Measurements from ENCODE around the gene CYYR1. TPM values are rescaled to one million over a fixed set of nuclear protein-coding genes. Genes with fewer than 3 reads are reported as not detected.

The CYYR1 gene
- total RNA-seq, 1 donor from 2014 or later = 9.9 TPM

GRCh38 chr21:26553898-26554297 is 19.2 kb downstream of the CYYR1 start:
- DNase-seq (ENCODE audit: low read depth in 2 of 2) = no peak

DNA sequence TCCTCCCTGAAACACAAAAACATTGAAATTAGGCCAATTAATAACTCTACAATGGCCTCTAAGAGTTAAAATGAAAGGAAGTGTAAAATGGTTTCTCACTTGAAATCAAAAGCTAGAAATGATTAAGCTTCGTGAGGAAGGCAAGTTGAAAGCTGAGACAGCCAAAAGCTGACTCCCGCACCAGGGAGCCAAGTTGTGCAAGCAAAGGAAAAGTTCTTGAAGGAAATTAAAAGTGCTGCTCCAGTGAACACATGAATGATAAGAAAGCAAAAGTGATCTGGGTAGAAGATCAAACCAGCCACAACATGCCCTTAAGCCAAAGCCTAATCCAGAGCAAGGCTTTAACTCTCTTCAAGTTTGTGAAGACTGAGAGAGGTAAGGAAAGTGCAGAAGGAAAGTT is 22.8 kb downstream of the CYYR1 start:
- DNase-seq (ENCODE audit: low read depth in 2 of 2) = no peak

- peak; percentile 58 to 79 for DNase-seq (ENCODE audit: low read depth in 2 of 2)
Measured at GRCh38 chr21:26546446-26547097, 26.5 kb downstream of the CYYR1 start.

- DNase-seq (ENCODE audit: low read depth in 2 of 2) = no peak
Measured at GRCh38 chr21:26544201-26544775, 28.8 kb downstream of the CYYR1 start.

GRCh38 chr21:26540651-26541050 is 32.4 kb downstream of the CYYR1 start:
- DNase-seq (ENCODE audit: low read depth in 2 of 2) = no peak

- no peak for DNase-seq (ENCODE audit: low read depth in 2 of 2)
Measured at GRCh38 chr21:26539566-26539965, 33.5 kb downstream of the CYYR1 start.

DNA sequence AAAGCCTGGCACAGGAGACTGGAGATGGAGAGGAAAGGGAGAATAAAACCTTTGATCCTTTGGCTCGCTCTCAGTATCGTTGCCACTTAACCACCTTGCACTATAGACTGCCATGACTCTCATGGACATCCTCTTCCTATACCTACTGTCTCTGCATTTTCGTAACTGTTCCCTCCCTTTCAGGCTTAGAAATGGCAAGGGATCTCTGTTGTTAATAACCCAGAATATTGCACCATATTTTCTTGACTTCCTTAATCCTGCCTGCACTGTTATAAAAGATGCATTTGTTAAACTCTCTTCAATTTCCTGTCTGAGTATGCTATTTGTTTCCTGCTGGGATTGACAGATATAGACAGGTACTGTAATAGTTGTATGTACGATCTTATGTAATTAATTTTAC is 38.6 kb downstream of the CYYR1 start:
- DNase-seq (ENCODE audit: low read depth in 2 of 2) = no peak

- DNase-seq (ENCODE audit: low read depth in 2 of 2) = peak in 1 of 2 donors; percentile 2
Measured at GRCh38 chr21:26532208-26532607, 40.9 kb downstream of the CYYR1 start.

- DNase-seq (ENCODE audit: low read depth in 2 of 2) = no peak
Measured at GRCh38 chr21:26529526-26529925, 43.6 kb downstream of the CYYR1 start.

DNA sequence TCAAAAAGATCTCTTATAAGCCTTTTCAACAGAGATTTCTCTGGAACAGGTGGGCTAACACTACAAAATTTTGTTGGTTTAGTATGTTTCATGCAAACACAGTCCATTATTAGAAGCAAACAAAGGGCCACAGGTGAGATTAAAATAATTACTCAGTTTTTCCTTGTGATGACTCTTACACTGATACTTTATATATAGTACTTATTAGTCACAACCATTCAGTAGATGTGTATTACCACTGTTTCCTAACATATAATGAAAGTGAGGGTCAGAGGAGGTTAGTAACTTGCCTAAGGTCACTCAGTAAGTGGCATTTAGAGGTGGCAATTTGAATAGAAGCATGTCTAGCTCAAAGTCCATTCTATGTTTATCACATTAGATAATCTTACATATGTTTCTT is 44.2 kb downstream of the CYYR1 start:
- DNase-seq (ENCODE audit: low read depth in 2 of 2) = no peak

- DNase-seq (ENCODE audit: low read depth in 2 of 2) = no peak
Measured at GRCh38 chr21:26522704-26523103, 50.4 kb downstream of the CYYR1 start.

- no peak for DNase-seq (ENCODE audit: low read depth in 2 of 2)
Measured at GRCh38 chr21:26519142-26519541, 53.9 kb downstream of the CYYR1 start.

DNA sequence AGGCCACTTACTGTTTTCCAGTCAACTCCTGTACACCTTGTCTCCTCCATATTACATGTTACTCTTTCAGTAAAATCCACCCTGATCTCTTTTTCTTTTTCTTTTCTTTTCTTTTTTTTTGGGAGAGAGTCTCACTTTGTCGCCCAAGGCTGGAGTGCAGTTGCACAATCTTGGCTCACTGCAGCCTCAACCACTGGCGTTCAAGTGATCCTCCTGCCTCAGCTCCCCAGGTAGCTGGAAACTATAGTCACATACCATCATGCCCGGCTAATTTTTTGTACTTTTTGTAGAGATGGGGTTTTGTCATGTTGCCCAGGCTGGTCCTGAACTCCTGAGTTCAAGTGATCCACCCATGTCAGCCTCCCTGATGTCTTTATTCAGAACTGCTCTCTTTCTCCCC is 57.8 kb downstream of the CYYR1 start:
- DNase-seq (ENCODE audit: low read depth in 2 of 2) = no peak

DNA sequence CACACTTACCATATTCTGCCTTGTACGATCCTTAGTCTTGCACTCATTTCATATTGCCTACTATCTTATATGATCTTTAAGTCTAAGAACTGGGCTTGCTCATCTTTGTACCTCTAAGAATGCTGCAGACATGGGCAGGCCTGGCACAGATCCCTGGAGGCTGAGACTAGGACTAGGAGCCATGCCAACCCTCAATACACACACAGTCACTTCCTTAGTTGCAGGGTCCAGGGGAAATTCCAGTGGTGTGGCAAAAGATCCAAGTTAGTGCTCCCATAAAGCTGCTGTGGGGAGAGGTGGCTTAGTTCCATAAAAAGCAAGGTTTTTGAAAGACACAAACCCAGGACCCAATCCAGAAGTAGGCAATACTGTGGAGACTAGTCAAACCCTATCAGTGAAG is 59.9 kb downstream of the CYYR1 start:
- peak; percentile 33 to 45 for DNase-seq (ENCODE audit: low read depth in 2 of 2)

DNA sequence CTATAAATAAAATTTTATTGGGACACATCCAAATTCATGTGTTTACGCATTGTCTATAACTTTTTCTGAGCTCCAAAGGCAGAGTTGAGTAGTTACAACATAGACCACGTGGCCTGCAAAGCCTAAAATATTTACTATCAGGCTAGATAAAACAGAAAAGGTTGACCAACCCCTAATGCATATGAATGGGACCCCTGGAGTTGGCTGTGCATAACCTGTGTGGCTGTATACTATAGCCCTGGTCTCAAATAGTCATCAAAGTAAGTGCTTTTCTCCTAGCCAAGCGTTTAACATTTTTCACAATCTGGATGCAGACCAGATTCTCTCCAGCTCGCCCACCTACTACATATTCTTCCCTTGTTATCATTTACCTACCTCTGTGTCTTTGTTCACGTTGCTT is 60.4 kb downstream of the CYYR1 start:
- DNase-seq (ENCODE audit: low read depth in 2 of 2) = no peak

- DNase-seq (ENCODE audit: low read depth in 2 of 2) = no peak
Measured at GRCh38 chr21:26508903-26509302, 64.2 kb downstream of the CYYR1 start.

GRCh38 chr21:26506956-26507355 is 66.1 kb downstream of the CYYR1 start:
- peak; percentile 6 to 24 for DNase-seq (ENCODE audit: low read depth in 2 of 2)

GRCh38 chr21:26505211-26505610 is 67.9 kb downstream of the CYYR1 start:
- no peak for DNase-seq (ENCODE audit: low read depth in 2 of 2)

DNA sequence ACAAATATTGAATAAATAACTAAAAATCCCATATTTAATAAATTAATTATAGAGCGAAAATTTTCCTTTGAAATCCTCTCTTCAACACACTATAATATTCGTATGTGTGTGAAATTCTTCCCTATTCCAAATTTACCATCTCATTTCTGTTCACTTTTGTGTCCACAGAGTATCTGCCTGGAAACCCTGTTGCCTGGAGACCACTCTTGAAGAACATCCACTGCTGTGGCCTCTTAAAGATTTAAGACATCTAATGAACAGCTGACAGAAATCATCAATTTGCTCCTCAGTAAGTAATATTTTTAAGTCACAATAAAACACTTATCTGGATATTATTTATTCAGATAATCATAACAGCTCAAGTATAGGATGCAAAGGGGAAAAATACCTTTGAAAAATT is 69.7 kb downstream of the CYYR1 start:
- DNase-seq (ENCODE audit: low read depth in 2 of 2) = no peak

GRCh38 chr21:26501495-26502021 is 71.5 kb downstream of the CYYR1 start:
- DNase-seq (ENCODE audit: low read depth in 2 of 2) = no peak

- peak in 1 of 2 donors; percentile 79 for DNase-seq (ENCODE audit: low read depth in 2 of 2)
Measured at GRCh38 chr21:26499495-26499894, 73.6 kb downstream of the CYYR1 start.

DNA sequence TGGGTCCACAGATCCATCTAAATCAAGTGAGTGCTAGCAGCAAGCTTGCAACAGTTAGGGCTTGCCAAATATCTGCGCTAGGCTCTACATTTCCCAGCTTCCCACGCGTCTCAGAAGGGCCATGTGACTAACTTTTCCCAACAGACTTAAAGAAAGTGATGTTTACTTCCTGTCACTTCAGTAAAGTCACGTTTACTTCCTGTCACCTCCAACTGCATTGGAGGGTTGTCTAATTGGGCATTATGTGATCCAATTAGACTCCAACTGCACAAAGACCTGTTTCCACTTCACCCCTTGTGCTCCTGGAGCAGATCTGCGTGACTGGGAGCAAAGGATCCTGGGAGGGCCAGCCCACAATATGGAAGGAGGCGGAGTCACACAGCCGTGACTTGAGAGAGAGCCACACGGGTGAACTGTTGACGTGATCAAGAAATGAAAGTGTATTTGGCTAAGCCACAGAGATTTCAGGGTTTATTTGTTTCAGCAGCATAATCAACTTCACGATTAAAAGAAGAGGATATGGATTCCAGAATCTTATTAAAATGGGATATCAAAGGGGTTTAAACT is 77.7 kb downstream of the CYYR1 start:
- DNase-seq (ENCODE audit: low read depth in 2 of 2) = no peak

GRCh38 chr21:26491663-26492062 is 81.4 kb downstream of the CYYR1 start:
- no peak for DNase-seq (ENCODE audit: low read depth in 2 of 2)

All from lung microvascular endothelial cell (primary cell).